Mucosa of descending colon (tissue), 3 donors: Measurements from ENCODE around the gene QKI. TPM values are rescaled to one million over a fixed set of nuclear protein-coding genes. Genes with fewer than 3 reads are reported as not detected.

ENCODE experiments used
- ATAC-seq: fragments of 200-7000 bp; cut with Tn5 transposase; one replicate; pipeline ENCODE4 v1.9.1; 2020; ENCODE audit warnings: mild to moderate bottlenecking, moderate library complexity
- DNase-seq, 3 donors: peaks; one replicate each; pipeline ENCODE4 v3.0.0-alpha.2; 2020
- H3K36me3 ChIP-seq: fragments of 200-600 bp; one replicate; pipeline ENCODE4 v1.8.0; 2021; ENCODE audit warnings: low read depth, mild to moderate bottlenecking
- H3K4me1 ChIP-seq: fragments of 200-600 bp; one replicate; pipeline ENCODE4 v1.8.0; 2021; ENCODE audit warnings: low read depth, mild to moderate bottlenecking
- H3K4me3 ChIP-seq: fragments of 200-600 bp; one replicate; pipeline ENCODE4 v1.8.0; 2021; ENCODE audit warnings: mild to moderate bottlenecking
- H3K9me3 ChIP-seq: fragments of 200-600 bp; one replicate; pipeline ENCODE4 v1.8.0; 2021; ENCODE audit warnings: mild to moderate bottlenecking
- intact Hi-C, 2 donors: fragments of 100-400 bp; cut with DNase I in 1 of 2; cut with micrococcal nuclease in 1 of 2; formaldehyde crosslinking; loops; one replicate each; pipeline versions ENCODE4 v1.11.0 to v1.11.1; 2022; cut with DNase I, micrococcal nuclease
- total RNA-seq, 3 donors: library from RNA; stranded (reverse); fragmentation: NEBNext Ultra II Directional in 2 of 3; extraction: Animal tissue kit (Norgen Biotek cat#: 25700) in 2 of 3; gene quantifications; one replicate each; pipeline versions ENCODE4 v1.2.1 to v1.2.4, GENCODE V29; 2021 to 2023
- TF ChIP-seq, protein P1 (sequence below): fragments of 200-600 bp; IDR thresholded peaks from one replicate; pipeline ENCODE4 v1.8.0; 2022; ENCODE audit warnings: antibody characterized with exemption, mild to moderate bottlenecking
- donor health status: DM: no; HTN: no; CAD: no; lungs with moderate emphysema.
- donor health status: DM: no; HTN: no; CAD: no.
- donor health status: DM: no; HTN: yes; CAD: no.

Gene QKI
- total RNA-seq, 3 donors from 2014 or later = 11.3 to 129 (median 35.8) TPM

DNA sequence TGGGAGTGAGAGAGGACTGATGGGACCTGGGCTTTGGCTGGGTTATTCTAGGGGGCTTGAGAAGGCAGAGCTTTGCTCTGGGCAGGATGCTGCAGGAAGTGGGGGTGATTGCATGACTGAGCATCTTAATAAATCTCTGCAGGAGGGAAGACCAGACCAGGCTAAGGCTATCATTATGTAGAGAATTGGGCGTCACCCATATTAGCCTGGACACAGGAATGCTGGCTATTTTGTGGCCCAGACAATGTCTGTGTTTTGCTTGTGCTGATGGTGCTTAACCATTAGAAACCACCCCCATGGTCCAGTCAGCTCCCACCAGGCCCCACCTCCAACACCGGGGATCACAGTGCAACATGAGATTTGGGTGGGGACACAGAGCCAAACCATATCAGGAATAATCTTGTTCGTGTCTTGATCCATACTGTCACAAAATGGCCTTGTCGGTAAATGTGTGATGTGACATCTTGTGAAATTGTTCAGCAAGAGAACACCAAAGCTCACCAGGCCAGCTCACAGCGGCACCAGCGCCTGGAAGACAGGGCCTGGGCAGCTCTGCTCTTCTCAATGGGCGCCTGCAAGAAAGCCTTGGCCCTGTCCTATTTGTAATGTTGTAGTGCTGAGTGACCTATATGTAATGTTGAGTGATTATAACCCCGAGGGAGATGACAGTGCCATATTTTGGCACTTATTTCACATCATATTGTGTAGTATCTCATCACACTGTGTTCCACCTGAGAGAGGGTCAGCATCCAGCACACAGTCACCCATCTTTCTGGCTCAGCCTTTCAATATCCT, 211.8 kb downstream of the QKI start:
- TF ChIP-seq, protein P1, sequence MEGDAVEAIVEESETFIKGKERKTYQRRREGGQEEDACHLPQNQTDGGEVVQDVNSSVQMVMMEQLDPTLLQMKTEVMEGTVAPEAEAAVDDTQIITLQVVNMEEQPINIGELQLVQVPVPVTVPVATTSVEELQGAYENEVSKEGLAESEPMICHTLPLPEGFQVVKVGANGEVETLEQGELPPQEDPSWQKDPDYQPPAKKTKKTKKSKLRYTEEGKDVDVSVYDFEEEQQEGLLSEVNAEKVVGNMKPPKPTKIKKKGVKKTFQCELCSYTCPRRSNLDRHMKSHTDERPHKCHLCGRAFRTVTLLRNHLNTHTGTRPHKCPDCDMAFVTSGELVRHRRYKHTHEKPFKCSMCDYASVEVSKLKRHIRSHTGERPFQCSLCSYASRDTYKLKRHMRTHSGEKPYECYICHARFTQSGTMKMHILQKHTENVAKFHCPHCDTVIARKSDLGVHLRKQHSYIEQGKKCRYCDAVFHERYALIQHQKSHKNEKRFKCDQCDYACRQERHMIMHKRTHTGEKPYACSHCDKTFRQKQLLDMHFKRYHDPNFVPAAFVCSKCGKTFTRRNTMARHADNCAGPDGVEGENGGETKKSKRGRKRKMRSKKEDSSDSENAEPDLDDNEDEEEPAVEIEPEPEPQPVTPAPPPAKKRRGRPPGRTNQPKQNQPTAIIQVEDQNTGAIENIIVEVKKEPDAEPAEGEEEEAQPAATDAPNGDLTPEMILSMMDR = no peak
- intact Hi-C loops = no loop called here
- H3K4me1 ChIP-seq = no peaks in the 10 kb centered on the region
- DNase-seq (no peak), ATAC-seq (no peak)
- no peaks in the 10 kb centered on the region for H3K36me3 ChIP-seq
- H3K4me3 ChIP-seq = no peak overlapping the region
- H3K9me3 ChIP-seq = no peaks in the 10 kb centered on the region

DNA sequence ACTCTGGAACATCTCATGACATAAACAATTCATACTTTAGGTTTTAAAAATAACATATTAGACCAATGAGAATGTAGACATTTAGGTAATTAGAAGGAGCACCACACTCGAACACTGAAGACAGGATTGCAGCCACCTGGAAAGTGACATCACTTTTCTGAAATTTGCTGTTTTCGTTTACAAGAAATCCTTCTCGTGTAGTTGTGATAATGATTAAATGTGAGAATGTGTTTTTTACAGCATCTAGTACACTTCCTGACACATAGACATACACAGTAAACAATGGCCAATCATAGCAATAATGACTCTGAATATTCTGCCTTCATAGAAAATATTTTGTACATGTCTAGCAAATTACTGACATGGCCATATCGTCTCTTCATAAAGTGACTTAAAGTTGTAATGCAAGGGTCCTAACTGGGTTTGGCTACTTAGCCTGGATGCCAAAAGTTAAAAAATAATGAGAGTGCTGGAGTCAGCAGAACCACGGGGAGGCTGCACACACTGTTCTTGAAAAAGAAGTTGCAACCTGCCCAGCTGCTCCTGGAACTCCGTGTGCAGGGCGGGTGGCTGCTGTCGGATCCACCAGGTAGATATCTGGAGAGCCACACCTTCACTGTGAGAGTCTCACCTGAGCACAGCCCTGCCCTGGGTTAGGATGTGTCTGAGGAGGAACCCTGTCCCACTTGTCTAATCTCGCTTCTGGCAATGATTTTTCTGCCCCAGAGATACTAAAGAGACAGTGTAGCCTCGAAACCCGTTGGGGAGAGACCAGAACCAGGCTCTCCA, 212.9 kb downstream of the QKI start:
- no peaks in the 10 kb centered on the region for H3K9me3 ChIP-seq
- DNase-seq (no peak), ATAC-seq (no peak)
- no peaks in the 10 kb centered on the region for H3K4me1 ChIP-seq
- no peaks in the 10 kb centered on the region for H3K36me3 ChIP-seq
- TF ChIP-seq, protein P1 = no peak
- intact Hi-C loops = no loop called here
- H3K4me3 ChIP-seq = no peak overlapping the region
